ENCODE data around the gene SERTAD2.

SERTAD2 gene

DNA sequence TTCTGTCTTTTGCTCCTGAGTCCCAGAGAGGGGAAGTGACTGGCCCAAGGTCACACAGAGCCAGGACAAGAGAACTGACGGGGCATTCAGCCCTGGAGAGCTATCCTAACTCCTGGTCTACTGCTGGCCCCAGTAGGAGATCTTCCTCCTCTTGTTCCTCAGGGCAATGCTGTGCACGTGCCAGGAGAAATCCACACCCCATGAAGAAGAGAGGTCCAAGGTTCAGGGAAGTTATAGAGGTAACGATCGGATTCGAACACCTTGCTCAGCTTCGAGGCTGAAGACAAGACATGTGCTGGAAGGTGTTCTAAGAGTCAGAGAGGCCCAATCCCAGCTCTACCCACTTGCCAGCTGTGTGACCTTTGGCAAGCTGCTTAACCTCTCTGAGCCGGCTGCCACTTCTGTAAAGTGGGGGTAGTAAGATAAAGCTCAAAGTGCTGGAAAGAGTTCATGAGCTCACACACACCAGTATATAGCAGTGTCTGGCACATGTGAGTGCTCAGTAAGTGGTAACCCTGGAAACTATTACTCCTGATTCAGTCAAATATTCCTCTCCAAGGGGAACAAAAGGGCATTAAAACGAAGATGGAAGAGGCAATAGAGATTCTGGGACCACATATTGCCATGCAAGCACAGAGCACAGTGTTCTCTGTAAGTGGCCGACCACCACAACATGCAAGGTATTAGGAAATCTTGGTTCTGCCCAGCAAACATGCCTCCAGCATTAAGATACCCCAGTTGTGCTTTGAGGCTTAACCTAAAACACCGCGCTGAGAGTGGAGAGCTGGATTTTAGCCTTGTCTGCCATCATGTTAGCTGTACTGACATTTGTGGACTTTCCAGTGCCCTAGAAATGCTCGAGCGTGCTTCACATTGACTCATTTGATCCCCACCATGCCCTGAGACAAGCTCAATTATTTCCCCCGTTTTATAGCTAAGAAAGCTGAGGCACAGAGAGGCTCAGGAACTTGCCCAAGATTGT, 25.6 kb downstream of the SERTAD2 start:
- no peak for DNase-seq

DNA sequence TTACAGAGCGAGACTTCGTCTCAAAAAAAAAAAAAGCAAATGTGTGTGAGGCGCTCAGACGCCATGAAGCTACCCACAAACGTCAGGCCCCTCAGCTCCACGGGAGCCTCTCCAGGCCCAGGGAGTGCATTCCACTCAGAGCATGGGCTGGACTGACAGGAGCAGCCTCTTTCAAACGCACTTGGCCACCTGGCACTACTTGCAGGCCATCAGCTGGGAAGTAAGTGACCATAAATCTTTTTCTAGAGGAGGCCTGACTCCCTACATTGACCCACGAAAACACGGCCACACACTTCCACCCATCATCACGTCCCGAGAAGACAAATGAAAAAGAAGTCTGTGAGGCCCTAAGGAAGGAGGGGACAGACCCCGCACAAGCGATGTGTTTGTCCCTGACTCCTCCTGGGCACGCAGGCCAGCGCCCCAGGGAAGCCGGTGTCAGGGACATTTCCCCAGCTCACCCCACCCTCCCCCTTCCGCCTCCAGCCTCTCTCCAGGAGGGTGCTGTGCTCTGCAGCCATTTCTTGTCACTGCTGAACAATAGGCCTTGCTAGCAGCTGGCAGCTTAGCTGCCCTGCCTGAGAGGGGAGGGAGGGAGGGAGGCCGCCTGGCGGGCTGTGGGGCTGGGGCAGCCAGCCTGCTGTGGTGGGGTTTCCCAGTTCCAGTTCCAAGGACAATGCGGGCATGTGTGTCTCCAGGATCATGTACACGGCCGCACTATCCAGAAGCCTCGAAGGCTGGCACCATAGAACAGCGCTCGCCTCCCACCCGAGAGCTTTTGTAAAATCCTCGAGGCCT, 26.6 kb downstream of the SERTAD2 start:
- DNase-seq, result no peak

DNA sequence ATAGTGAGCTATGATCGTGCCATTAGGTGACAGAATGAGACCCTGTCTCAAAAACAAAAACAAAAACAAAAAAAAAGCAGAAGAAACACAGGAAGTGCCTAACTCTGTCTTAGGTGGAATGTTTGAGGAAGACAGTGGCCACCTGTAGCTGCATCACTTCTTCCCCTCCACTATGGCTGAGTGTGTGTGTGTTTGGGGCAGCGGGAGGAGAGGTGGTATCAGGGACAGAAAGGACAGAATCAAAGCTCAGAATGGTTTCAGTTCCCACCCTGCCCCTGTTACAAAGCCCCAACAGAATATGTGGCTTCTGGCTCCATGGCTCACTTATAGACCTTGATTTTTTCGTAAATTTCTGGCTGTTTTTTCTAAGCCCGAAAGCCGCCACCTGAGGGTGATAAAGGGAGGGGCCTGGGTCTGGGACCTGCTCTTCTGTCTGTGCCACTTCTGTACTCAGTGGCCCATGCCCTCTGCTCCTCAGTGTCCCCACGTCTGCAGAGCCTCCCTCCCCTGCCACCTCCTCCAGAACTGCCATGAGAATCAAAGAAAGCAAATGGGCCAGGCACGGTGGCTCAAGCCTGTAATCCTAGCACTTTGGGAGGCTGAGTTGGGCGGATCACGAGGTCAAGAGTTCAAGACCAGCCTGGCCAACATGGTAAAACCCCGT, 27.4 kb downstream of the SERTAD2 start:
- DNase-seq, result no peak

DNA sequence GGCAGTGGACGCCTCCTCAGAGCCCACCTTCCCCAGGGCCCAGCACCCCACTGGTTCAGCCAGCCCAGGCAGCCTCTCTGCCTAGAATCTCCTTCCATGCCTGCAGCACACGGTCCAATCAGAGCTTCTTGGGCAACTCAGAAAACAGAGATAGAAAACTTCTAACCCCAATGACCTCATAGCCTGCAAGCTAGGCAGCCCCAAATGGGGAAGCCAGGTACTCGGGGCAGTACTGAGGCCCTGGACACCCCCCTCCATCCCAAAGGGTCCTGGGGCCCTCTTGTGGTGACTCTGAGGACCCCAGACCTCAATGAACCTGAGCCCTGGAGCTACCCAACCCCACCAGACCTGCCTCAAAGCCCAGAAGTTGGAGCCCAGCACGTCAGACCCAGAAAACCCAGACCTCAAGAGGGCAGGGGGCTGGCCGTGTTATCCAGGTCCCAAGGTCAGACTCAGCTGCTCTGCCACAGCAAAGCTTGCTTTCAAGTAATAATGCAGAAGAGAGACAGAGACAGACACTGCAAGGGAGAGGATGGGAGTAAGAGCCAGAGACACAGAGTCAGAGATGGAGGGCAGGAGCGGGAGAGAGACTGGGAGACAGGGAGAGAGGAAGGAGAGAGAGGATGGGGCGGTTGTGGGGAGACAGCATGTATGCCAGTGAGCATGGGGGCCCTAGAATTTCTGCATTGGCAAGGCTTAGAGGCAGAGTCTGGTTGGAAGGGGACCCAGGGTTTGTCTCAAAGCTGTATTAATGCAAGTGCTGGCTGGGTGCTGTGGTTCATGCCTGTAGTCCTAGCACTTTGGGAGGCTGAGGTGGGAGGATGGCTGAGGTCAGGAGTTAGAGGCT, 28.2 kb downstream of the SERTAD2 start:
- DNase-seq, result peak; percentile 39 to 62 (median 52)

DNA sequence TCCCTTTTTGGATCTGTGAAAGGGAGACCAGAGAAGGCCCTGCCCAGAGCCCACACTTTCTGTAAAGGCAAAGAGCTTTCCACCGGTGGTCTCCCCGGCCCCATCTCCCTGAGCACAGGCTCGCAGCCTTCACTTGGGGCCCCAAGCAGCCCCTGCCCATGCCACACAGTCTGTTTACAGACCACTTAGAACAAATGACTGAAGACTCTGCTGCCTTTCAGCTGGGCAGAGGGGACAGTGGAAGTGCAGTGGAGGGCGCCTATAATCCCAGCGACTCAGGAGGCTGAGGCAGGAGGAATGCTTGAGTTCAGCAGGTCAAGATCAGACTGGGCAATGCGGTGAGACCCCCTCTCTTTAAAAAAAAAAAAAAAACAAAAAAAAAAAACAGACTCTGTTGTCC, 28.9 kb downstream of the SERTAD2 start:
- DNase-seq, result no peak

DNA sequence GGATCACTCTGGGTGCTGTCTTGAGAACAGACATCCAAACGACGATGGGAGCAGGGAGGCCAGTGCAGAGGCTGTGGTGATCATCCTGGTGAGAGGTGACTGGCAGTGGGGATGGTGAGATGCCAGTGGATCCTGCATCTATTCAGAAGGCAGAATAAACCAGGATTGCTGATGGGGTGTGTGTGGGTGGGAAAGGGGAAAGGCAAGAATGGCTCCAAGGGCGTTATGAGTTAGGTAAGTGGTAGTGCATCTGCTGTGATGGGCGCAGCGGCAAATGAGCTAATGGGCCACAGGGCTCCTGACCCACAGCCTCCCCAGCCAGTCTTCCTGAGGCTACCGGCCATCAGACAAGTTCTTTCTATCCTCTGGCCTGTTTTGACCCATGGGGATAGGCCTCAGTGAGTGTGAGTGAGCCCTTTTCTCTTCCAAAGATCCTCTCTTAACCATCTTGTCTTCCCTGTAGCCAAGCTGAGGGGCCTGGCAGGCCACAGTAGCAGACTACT, 29.6 kb downstream of the SERTAD2 start:
- DNase-seq, result no peak

DNA sequence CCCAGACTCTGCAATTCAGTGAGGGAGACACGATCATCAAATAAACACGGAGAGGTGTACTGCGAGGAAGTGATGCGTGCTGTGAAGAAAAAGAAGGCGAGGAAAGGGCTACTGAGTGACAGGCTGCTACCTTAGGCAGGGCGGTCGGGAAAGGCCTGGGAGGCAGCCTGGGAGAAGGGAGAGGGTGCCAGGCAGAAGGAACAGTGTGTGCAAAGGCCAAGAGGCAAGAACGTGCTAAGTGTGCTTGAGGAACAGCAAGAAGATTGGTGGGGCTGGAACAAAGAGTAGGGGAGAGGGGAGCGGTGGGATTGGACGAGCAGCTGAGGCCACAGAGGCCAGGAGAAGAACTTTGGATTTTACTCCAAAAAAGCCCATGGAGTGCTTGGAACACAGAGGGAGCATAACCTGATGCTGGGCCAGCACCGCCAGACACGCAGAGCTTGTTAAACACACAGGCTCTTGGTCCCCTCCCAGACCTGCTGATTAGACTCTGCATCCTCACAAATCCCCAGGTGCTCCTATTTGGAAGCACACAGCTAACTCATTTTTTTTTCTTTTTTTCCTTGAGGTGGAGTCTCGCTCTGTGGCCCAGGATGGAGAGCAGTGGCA, 30.4 kb downstream of the SERTAD2 start:
- DNase-seq, result no peak

DNA sequence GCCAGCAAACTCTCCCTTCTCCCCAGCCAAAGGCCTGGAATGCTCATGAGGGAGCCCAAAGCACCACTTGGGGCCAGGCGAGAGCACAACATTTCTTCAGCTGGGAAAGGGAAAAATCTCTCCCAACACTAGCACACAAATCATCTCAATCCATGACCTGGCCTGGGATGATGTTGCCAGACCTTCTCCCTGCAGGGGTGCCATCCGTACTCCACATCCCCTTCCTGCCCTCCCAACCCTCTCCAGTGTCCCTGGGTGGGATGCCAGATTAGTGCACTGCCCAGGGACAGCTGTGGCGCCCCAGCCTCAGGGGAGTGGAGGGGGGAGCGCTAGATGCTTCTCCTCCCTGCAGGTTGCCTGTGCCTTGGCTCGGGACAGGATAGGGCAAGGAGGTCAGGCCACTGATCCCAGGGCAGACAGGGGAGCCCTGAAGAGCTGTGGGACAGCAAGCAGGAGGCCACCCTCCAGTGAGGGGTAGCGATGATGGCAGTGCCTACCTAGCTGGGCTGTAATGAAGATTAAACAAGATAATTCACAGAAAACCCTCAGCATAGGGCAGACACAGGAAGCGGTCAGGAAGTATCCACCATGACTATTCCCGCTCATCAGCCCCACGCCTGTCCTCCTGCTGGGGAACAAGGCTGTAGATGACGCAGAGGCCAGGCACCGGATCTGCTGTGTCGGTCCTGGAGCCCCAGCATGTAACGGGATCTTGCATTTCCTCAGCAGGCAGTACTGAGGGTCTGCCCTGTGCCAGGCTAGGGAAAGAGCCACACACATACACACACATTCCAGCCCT, 31.1 kb downstream of the SERTAD2 start:
- DNase-seq, result no peak

DNA sequence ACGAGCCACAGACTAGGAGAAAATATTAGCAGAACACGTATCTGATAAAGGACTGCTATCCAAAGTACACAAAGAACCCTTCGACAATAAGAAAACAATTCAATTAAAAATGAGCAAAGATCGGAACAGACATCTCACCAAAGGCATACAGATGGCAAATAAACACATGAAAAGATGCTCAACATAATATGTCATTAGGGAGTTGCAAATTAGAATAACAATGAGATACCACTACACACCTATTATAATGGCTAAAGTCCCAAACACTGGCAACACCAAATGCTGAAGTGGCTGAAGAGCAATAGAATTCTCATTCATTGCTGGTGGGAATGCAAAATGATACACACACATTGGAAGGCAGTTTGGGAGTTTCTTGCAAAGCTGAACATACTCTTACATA, 33.1 kb downstream of the SERTAD2 start:
- DNase-seq, result no peak

DNA sequence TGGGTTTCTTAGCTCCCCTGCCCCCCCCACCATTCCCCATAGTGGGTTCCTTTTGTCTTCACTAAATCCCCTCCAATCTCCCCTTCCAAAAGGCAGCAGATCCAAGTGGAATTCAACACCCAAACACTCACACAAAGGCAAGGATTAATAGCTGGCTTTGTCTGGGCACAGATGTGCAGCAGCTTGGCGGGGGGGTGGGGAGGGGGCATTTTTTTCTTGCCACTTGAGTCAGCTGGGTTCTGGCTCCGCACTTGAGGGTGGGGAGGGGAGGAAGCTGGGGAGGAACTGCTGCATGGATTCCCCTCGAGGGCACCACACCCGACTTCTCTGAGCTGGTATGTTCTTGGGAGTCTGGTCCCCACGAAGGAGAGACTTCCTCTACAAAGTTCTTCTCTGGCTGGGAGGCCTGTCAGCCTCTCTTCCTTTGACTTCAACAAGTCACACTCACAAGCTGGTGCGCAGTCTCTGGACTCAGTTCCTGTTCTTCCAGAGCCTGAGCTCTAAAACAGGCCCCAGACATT, 36.0 kb downstream of the SERTAD2 start:
- peak; percentile 45 to 73 (median 59) for DNase-seq

DNA sequence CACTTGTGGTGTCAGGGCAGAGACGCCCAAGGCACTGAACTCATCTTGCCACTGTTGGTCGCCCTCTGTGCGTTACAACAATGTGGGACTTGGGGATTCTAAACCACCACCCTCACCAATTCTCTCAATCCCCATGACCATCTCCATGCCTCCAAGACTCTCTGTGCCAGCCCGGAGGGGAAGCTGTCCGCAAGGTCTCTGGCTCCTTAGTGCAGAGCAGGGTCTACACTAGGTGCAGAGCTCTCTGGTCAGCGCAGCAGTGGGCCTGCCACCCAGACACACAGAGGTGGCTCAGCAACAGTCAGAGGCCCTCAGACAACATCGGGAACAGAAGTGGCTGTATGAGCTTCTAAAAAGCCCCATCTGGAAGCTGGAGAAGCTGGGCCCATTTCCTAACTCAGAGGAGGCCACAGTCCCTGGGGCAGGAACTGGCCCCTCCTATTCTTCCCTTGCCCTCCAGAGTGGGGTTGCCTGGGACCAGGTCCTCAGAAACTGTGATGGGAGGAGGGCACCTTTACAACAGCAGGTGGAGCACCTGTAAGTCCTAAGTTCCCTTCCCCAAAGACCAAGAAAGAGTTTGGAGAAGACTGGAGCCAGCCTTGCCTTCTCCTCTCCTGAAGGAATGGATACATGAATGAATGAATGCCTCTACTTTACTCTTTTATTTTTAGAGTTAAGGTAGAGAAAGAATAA, 37.7 kb downstream of the SERTAD2 start:
- no peak for DNase-seq

DNA sequence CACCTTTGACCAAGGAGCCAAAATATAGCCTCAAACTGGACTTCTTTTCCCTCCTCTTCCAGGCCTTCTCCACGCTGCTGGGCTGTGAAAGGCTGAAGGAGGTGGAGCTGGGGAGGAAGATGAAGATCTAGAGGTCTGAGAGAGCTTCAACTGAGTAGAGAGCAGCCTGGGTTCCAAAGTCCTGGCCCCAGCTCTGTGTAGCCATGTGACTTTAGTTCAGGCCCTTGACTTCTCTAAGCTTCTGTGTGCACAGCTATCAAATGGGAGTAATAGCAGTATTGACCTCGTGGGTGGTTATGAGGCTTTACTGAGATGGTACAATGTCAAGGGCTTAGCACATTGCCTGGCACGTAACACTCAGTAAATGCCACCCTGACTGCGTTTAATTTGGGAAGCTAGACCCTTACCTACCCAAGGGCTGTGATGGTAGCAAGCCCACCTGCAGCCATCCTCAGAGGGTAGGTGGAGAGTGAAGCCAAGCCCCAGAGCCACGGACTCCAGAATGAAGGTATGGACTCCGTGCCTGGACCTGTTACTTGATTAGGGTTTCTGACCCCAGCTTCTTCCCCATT, 38.4 kb downstream of the SERTAD2 start:
- DNase-seq, result no peak

DNA sequence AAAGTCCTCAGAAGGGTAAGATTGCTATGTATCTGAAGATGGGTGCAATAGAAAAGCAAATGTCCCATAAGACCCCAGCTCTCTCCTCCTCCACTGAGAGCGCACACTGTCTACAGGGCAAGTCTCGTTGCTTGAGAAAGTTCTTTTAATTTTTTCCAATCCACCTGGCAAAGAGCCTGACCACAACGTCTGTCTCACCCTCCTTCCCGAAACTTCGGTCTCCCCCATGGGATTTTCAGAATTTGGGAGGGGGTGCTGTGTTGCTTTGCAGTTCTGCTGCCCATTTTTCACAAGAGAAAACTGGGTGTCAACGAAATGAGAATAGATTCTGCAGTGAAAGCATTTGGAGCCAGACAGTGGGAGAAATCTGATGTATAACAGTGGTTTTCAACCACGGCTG, 40.4 kb downstream of the SERTAD2 start:
- no peak for DNase-seq

DNA sequence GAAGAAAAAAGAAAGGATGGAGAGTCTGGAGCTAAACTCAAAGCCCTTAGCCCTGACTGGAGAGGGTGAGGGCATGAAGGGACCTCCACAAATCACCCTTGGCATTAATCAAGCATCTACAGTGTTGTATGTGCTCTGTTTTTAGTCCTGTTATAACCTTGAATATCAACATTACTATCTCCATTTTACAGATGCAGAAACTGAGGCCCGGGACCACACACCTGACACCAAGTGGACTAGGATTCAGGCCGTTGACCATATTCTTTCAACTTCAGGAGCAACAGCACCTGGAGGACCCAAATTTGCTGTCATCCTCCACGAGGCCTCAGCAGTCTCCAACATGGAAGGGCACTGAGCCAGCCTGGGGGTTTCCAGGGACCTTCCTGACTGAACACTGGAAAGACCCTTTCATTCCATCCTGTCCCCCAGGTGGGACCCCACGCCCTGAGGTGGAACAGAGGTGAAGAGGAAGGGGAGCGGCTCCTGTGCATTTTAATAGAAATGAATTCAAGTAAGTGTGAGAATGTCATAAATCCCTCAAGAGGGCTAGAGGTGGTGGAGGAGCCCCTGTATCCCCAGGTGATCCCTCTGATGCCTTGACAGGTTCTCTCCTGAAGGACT, 41.0 kb downstream of the SERTAD2 start:
- DNase-seq, result no peak

DNA sequence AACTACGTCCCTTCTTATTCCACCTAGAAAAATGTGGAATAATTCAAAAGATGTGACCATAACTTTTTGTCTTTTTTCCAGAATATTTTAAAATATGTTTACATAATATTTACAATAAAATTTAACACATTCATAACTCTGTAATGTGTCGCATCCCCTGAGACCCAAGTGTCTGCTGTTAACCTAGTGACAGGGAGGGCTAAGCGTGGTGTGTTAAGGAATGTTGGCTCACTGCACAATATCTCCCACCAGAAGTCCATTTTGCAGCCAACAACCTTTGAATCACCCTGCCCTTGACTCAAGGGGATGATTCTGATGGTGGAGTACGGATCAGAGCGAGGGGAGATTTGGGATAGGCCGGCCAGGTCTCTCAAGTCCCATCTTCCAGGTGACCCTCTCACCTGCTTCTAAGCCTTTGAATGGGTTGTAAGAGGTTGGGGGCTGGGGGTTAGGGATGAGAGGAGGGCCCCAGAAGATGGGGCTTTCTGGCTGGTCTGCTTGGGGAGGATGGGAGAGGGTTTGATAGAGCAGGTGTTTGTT, 43.3 kb downstream of the SERTAD2 start:
- DNase-seq, result no peak

DNA sequence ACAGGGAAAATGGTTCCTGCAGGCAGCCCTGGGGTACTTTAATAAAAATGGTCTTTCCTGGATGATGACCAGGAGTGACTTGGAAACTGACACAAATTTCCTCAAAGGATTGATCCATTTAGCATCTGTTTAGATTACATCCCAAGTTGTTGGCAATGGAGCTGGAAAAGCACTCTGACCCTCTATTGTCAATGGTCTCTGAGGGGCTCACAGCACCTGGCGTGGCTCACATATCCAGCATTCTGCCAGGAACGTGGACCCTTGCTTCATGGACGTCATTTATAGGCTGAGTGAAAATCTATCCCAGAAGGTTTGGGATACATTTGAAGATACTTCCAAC, 43.8 kb downstream of the SERTAD2 start:
- DNase-seq, result no peak

DNA sequence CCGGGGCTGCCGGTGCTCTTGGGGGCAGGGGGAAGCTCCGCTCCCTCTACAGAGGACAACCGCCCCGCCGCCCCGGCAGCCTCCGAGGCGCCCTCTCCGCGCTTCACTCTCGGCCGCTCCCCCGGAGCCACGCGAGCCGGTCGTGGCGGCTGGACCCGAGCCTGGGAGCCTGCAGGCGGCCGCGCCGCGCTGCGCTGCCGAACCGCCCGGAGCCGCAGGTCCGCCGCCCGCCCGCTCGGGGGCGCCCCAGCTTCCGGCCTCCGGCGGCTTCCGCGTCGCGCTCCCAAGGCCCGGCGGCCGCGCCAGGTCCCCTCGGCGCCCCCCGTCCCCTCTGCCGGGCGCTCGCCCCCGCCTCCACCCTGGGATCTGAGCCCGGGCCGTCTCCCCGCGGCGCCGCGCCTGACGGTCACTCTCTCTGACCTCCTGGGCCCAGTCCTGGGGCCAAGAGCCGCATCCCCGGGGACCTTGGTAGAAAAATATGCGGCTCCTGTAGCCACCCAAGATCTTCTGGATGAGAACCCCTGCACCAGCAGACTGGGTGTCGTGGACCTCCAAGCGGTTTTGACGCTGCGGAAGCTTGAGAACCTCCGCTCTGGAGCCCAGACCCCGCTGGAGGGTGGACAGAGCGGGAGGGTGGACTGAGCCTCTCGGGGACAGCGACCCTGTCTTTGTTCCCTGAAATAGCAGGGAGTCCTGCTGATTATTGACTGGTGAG, 44.3 kb downstream of the SERTAD2 start:
- DNase-seq, result peak; percentile 82 to 94 (median 89)

DNA sequence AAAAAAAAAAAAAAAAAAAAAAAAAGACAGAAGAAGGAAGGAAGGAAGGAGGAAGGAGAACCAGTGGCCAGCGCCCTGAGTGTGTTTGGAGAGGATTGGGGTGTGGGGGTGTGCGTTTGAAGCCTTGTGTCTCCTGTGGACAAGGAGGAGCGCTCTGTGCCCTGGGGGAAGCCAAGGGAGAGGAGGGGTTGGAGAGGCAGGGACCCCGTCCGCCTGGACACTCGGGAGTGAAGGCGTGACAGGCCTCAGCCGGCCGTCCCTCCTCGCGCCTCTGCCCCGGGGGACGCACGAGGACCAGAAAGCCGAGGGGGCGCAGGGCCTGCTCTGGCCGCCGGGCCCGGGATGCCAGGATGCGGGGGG, 44.9 kb downstream of the SERTAD2 start:
- DNase-seq, result peak in 3 of 4 experiments; percentile 33 to 52 (median 50)

All from suppressor macrophage (primary cell).